Renal cortex interstitium (tissue), 11 donors: ENCODE data around the gene LLGL1. TPM values are rescaled to one million over a fixed set of nuclear protein-coding genes. Genes with fewer than 3 reads are reported as not detected.

Experiments used
- DNase-seq, 11 donors: peaks; one replicate each; pipeline ENCODE4 v3.0.0-alpha.2; 2013; ENCODE audit warnings: low read depth in 9 of 11, low spot score in 4 of 11; ENCODE audit errors: extremely low read depth in 1 of 11
- polyA plus RNA-seq, 3 donors: library from polyadenylated mRNA; unstranded; fragments of 120-200 nt; gene quantifications; one replicate each; pipeline ENCODE4 v1.2.1, GENCODE V29; 2013; ENCODE audit not compliant: insufficient read length in 3 of 3

Gene LLGL1
- polyA plus RNA-seq, 3 donors = 26.7 to 40.5 (median 32.1) TPM

DNA sequence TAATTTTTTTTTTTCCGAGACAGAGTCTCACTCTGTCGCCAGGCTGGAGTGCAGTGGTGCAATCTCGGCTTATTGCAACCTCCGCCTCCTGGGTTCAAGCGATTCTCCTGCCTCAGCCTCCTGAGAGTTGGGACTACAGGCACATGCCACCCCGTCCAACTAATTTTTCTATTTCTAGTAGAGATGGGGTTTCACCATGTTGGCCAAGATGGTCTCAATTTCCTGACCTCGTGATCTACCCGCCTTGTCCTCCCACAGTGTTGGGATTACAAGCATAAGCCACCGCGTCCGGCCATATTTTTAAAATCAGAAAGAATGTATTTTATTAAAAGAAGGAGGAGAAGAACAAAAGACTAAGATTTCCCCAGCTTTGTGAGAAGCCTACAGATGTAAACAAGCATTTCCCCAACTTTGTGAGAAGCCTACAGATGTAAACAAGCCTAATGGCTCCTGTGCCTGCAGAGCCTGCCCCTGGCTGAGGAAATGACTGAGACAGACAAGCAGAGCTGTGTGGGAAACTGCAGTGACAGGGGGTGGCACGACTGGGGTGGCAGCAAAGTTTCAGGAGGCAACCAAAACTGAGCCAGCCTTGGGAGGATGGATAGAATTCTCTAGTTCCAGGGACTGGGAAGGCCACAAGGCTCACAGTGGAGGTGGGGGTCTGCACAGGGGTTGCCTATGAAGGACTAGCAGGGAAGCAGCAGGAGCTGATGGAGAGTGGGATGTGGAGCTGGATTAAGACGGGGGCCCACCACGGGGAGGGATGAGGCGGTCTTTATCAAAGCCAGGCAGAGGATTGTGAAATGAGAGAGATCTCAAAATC lies 66.5 kb downstream of the LLGL1 start:
- no peak for DNase-seq

Other genes starting within 250 kb of the LLGL1 start
- 10 to 100 TPM; 19.4 to 27.9 (median 24.2) TPM for gene ATPAF2, start 186.5 kb upstream of the LLGL1 start, polyA plus RNA-seq
- 10 to 100 TPM; 12.8 to 15.1 (median 13.3) TPM for gene GID4, start 186.2 kb upstream of the LLGL1 start, polyA plus RNA-seq
- 10 to 100 TPM; 31.9 to 40.5 (median 40.1) TPM for gene DRG2, start 137.7 kb upstream of the LLGL1 start, polyA plus RNA-seq
- gene MYO15A, start 116.9 kb upstream of the LLGL1 start, polyA plus RNA-seq = 1 to 10 TPM; 2.4 to 5.9 (median 4.5) TPM
- 10 to 100 TPM; 73.1 to 74.1 (median 73.3) TPM for gene ALKBH5, start 41.8 kb upstream of the LLGL1 start, polyA plus RNA-seq
- gene FLII, start 33.1 kb downstream of the LLGL1 start, polyA plus RNA-seq = 100 to 1,000 TPM; 131 to 154 (median 142) TPM
- gene MIEF2, start 35.0 kb downstream of the LLGL1 start, polyA plus RNA-seq = 10 to 100 TPM; 12.2 to 19.2 (median 18.0) TPM
- gene TOP3A, start 89.4 kb downstream of the LLGL1 start, polyA plus RNA-seq = 10 to 100 TPM; 43.4 to 50.2 (median 48.6) TPM
- 10 to 100 TPM; 15.8 to 17.9 (median 16.0) TPM for gene SMCR8, start 89.7 kb downstream of the LLGL1 start, polyA plus RNA-seq
- gene SHMT1, start 137.9 kb downstream of the LLGL1 start, polyA plus RNA-seq = 10 to 100 TPM; 52.1 to 57.8 (median 56.1) TPM
- under 1 TPM; 0.23 to 0.75 (median 0.50) TPM for gene EVPLL, start 152.1 kb downstream of the LLGL1 start, polyA plus RNA-seq